Skeletal muscle tissue (tissue), 4 donors: ENCODE measurements around the gene ZNF768. TPM values are rescaled to one million over a fixed set of nuclear protein-coding genes. Genes with fewer than 3 reads are reported as not detected.

Source experiments
- H3K27ac ChIP-seq: one replicate; pipeline ENCODE4 v1.7.0; 2013; ENCODE audit warnings: mild to moderate bottlenecking, low read depth, low read length, inconsistent platforms
- H3K27me3 ChIP-seq, 3 donors: one replicate each; pipeline ENCODE4 v1.7.0; 2013; ENCODE audit warnings: low read length in 3 of 3; ENCODE audit not compliant: control insufficient read depth in 3 of 3, insufficient read depth in 3 of 3
- H3K36me3 ChIP-seq, 3 donors: one replicate each; pipeline ENCODE4 v1.7.0; 2013; ENCODE audit warnings: low read length in 3 of 3; ENCODE audit not compliant: control insufficient read depth in 3 of 3, insufficient read depth in 3 of 3
- H3K4me1 ChIP-seq, 3 donors: one replicate each; pipeline ENCODE4 v1.7.0; 2013; ENCODE audit warnings: low read length in 3 of 3, mild to moderate bottlenecking in 3 of 3; ENCODE audit not compliant: control insufficient read depth in 3 of 3, insufficient read depth in 3 of 3
- H3K4me3 ChIP-seq, 3 donors: one replicate each; pipeline ENCODE4 v1.7.0; 2013; ENCODE audit warnings: low read length in 3 of 3
- H3K9ac ChIP-seq, 3 donors: one replicate each; pipeline ENCODE4 v1.7.0; 2013; ENCODE audit warnings: low read length in 3 of 3, mild to moderate bottlenecking in 3 of 3, moderate library complexity in 2 of 3, low read depth in 1 of 3
- H3K9me3 ChIP-seq, 3 donors: one replicate each; pipeline ENCODE4 v1.7.0; 2013; ENCODE audit warnings: low read length in 3 of 3; ENCODE audit not compliant: control insufficient read depth in 3 of 3
- total RNA-seq: library from RNA; depleted of rRNA; stranded (reverse); fragments of >200 nt; gene quantifications from one replicate; pipeline ENCODE4 v1.2.3, GENCODE V29; 2014
- donor health status: Osteomylitis.

ZNF768 gene
- total RNA-seq, 1 donor from 2014 or later, result 23.5 TPM

DNA sequence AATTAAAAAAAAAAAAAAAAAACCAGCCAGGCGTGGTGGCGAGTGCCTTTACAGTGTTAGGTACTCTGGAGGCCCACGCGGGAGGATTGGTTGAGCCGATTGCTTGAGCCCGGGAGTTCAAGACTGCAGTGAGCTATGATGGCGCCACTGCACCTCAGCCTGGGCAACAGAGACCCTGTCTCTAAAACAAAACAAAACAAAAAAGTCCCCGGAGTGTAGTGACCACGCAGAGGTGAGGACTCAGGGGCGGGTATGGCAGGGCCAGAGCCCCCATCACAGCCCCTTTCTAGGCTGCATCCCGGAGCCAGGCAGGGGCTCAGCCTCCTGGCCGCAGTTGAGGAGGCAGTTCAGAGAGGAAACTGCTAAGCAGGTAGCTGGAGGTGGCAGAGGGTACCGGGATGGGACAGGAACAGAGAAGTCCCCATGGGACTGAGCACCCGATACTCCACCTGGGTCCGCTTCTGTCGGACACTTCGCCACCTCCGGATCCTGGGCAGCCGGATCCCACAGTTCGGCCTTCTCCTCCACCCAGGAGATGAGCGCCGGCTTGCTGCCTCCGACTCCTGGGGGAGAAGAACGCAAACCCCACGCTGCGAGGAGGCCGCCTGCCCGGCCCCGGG lies 7.5 kb upstream of the ZNF768 start:
- Histone ChIP-seq H3K9me3 (no peaks in the 10 kb centered on the region), H3K9ac (peak overlapping the region; percentile 92 to 96 (median 93)), H3K4me1 (peaks cover 26 to 33% (median 27%) of the 10 kb centered on the region in 3 donors), H3K4me3 (peak overlapping the region; percentile 80 to 95 (median 95)), H3K36me3 (peaks cover 17 to 20% (median 20%) of the 10 kb centered on the region in 3 donors), H3K27ac (peak overlapping the region; percentile 91), H3K27me3 (no peaks in the 10 kb centered on the region)

DNA sequence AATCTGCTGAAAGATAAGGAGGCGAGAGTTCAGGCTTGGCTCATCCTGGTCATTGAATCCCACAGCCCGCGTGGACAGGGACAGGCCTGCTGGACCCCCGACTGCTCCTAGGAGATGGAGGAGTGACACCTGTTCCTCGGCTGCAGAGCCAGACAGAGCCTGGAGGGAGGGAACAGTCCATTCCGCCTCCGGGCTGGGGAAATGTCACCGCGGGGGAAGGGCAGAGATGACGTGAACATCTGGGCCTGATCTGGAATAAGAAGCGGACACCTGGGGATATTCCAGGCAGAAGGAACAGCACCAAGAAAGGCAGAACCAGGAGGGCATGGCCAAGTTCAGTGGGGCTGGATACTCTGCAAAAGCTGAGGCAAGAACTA lies 6.8 kb upstream of the ZNF768 start:
- peak overlapping the region; percentile 40 to 96 (median 93) for H3K9ac ChIP-seq
- no peaks in the 10 kb centered on the region for H3K9me3 ChIP-seq
- H3K4me1 ChIP-seq, result peaks cover 31 to 39% (median 32%) of the 10 kb centered on the region in 3 donors
- peaks cover 17 to 20% (median 20%) of the 10 kb centered on the region in 3 donors for H3K36me3 ChIP-seq
- H3K4me3 ChIP-seq, result peak overlapping the region in 2 of 3 donors; percentile 3 to 22
- no peak overlapping the region for H3K27ac ChIP-seq
- H3K27me3 ChIP-seq, result no peaks in the 10 kb centered on the region

DNA sequence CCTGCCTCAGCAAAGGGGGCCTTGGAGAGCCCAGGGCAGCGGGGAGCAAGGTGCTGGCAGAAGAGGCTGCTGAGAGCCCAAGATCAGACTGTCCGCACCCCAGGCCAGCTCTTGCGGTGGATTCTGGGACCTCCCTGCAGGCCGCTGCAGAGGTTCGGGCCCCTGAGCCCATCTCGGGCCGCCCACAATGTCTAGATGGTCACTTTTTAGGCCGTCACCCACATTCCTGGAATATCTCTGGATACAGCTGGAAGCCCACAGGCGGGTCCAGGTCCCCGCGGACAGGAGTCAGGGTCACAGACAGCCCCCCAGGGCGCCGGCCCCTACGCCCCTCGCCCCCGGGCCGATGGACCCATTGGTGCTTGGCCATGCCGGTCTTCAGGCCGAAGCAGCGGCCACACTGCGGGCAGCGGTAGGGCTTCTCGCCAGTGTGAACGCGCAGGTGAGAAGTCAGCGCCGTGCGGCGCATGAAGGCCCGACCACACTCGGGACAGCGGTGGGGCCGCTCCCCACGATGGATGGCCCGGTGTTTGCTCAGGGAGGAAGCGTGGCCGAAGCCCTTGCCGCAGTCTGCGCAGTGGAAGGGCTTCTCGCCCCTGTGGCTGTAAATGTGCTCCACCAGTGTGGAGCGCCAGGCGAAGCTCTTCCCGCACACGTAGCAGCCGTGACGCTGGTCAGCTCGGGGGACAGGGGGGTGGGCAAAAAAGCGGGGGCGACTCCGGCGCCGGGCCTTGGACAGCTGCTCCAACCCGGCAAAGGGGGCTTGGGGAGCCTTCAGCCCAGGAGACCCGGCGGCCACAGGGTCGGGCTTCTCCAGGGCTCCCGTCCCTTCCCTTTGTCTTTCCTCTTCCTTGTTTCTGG lies 6.1 kb upstream of the ZNF768 start:
- Histone ChIP-seq H3K4me3 (no peak overlapping the region), H3K9ac (peak overlapping the region in 1 of 3 donors; percentile 40), H3K4me1 (peaks cover 36 to 45% (median 38%) of the 10 kb centered on the region in 3 donors), H3K27me3 (no peaks in the 10 kb centered on the region), H3K36me3 (peaks cover 17 to 20% (median 20%) of the 10 kb centered on the region in 3 donors), H3K9me3 (no peaks in the 10 kb centered on the region), H3K27ac (no peak overlapping the region)

DNA sequence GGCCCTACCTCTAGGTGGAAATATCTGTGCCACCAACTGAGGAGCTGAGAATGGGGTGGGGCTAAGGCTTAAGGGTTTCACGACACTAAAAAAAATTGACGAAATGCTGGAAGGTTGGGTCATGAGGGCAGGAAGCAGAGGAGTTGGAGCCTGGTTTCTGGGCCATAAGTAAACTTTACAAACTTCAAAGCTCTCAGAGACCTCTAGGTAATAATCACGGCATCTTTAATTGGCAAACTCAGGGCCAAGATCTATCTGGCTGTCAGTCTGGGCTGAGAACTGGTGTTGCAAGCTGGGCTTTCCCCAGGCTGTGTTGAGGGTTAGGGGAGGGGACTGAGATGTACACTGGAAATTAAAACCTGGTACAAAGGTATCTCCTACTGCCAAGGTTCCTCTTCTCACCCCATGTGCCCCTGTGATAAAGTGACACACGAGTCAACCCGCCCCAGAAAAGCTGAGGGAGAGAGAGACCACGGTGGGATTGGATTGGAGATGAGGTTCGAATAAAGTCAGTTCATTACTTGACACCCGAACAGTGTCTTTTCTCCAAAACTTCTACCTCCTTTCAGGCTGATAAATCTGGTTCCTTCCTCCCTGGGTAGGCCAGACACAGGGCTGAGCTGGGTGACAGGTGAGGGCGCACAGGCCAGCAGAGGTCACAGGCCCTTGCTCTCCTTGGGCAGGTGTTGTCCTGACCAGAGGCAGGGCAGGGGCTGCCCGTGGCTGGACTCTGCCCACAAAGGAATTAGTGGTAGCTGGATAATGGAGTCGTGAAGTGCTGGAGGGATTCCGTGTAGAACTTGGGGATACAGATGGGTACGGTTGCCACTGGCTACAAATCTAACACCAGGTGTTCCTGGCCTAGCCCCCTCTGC lies 4.0 kb upstream of the ZNF768 start:
- peak overlapping the region in 1 of 3 donors; percentile 33 for H3K9ac ChIP-seq
- H3K36me3 ChIP-seq, result peaks cover 17 to 20% (median 20%) of the 10 kb centered on the region in 3 donors
- no peak overlapping the region for H3K4me3 ChIP-seq
- H3K4me1 ChIP-seq, result peaks cover 32 to 45% (median 37%) of the 10 kb centered on the region in 3 donors
- H3K27ac ChIP-seq, result no peak overlapping the region
- no peaks in the 10 kb centered on the region for H3K27me3 ChIP-seq
- H3K9me3 ChIP-seq, result no peaks in the 10 kb centered on the region

DNA sequence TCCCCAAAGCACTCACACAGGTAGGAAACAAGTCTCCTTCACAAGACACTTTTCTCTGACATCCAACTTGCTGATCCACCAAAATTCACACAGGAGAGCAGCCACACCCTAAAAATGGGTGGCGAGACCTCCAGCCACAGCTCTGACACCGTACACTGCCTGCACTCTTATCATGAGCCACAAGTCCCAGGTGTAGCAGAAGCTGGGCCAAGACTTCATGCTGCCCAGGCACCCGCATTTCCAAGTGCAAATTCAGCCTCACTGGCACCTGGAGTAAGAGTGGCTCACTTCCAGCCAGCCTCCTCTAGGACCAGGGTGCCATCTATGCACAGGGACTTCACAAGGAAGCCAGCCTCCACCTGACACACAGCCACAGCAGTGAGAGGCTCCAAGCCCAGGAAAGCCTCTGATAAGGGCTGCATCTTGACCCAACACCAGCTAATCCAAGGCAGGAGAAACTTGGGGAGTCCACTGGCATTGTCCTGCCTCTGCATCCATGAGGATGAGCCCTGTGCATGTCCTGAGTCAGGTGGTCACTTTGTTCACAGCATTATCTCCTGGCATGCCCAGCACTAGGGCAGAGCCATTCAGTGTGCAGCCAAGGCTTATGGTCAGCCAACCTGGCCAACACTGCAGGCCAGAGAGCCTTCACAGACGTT lies 2.6 kb upstream of the ZNF768 start:
- Histone ChIP-seq H3K27ac (no peak overlapping the region), H3K27me3 (no peaks in the 10 kb centered on the region), H3K4me3 (no peak overlapping the region), H3K36me3 (peaks cover 24 to 26% (median 25%) of the 10 kb centered on the region in 3 donors), H3K4me1 (peaks cover 27 to 51% (median 31%) of the 10 kb centered on the region in 3 donors), H3K9ac (peak overlapping the region in 2 of 3 donors; percentile 69 to 70), H3K9me3 (no peaks in the 10 kb centered on the region)

DNA sequence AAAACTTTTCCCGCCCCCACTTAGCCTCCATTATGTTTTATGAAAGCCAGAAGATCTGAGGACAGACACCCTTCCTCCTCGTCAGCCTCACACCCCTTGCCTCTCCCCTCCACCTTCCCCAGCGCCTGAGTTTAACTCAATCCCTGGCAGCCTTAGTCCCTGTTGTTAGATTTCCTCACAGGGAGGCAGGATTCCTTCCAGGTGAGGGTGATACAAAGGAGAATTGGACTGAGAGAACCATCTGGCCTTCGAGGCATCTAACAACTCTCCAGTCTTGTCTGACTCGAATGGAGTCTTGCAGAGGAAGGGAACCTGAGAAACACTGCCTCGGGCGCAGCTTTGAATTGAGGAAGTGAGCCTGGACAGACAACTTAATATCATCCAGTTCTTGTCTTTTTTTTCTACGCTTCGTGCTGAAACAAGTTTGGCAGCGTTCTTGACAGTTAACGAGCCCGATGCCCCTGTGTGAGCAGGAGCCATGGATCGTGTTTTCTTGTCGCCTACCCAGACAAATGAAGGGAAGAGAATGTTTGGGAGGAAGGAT lies 1.3 kb upstream of the ZNF768 start:
- Histone ChIP-seq H3K27ac (peak overlapping the region; percentile 99), H3K4me1 (peaks cover 18 to 41% (median 21%) of the 10 kb centered on the region in 3 donors), H3K9ac (peak overlapping the region; percentile 54 to 95 (median 62)), H3K9me3 (no peaks in the 10 kb centered on the region), H3K4me3 (peak overlapping the region; percentile 61 to 88 (median 69)), H3K27me3 (no peaks in the 10 kb centered on the region), H3K36me3 (peaks cover 19 to 25% (median 24%) of the 10 kb centered on the region in 3 donors)

DNA sequence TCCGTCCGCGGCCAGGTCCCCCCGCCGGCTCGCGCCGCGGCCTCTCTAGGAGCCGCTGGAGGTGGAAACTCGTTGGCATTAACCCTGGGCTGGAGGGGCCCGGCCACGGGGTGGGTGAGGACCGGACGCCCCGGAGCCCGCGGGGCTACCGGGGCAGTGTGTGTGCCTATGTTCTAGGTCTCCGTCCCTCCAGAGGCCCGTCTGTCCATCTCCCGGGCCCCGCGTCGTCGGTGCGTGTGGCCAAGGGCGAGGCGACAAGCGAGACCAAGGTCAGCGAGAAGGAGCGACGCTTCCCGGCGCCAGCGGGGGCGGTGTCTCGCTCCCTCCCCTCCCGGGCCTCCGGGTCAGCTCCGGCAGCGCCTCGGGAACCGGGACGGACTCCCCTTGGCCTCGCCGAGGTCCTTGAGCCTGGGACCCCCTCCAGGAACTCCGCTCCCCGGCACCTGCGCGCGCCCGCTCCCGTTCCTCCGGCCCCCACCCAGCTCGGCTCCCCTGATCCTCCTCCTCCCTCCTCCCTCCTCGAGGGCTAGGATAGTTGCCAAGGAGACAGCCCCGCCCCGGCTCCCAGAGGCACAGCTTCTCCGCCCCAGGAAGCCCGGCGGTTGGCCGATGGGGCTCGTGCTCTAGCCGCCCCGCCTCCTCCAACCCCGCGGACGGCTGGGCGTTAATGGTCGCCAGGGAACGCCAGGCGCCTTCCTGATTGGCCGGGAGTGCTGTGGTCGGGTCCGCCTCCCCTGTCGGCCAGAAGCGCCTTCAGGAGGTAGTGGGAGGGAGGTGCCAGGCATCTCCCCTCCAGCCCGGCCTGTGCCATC lies 663 bp upstream of the ZNF768 start:
- H3K9ac ChIP-seq, result peak overlapping the region; percentile 92 to 98 (median 95)
- H3K9me3 ChIP-seq, result no peaks in the 10 kb centered on the region
- no peaks in the 10 kb centered on the region for H3K27me3 ChIP-seq
- H3K27ac ChIP-seq, result peak overlapping the region; percentile 99
- H3K36me3 ChIP-seq, result peaks cover 14 to 23% (median 17%) of the 10 kb centered on the region in 3 donors
- peak overlapping the region; percentile 78 to 88 (median 78) for H3K4me3 ChIP-seq
- H3K4me1 ChIP-seq, result peaks cover 18 to 42% (median 23%) of the 10 kb centered on the region in 3 donors

DNA sequence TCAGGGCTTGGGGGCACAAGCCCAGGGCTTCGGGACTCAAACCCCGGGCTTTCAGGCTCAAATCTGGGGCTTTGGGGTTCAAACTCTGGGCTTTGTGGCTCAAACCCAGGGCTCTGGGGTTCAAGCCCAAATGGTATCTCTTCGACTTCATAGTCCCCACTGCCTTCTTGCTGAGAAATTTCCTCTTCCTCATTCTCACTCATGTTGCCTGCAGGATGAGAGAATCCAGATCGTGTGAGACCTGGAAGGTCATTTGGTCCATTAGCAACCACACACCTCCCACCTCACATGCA lies 576 bp downstream of the ZNF768 start:
- Histone ChIP-seq H3K4me3 (peak overlapping the region; percentile 69 to 78 (median 76)), H3K4me1 (peaks cover 18 to 47% (median 27%) of the 10 kb centered on the region in 3 donors), H3K9me3 (no peaks in the 10 kb centered on the region), H3K27ac (peak overlapping the region; percentile 99), H3K36me3 (peaks cover 7 to 13% (median 12%) of the 10 kb centered on the region in 3 donors), H3K27me3 (no peaks in the 10 kb centered on the region), H3K9ac (peak overlapping the region; percentile 74 to 85 (median 79))
